Brain microvascular endothelial cell (primary cell): ENCODE data around the gene MAP3K3.

Experiments
- DNase-seq: peaks from one replicate; pipeline ENCODE4 v3.0.0-alpha.2; 2020
- H3K27ac ChIP-seq: fragments of 250-450 bp; sonication (Bioruptor Pico); 2 replicates; pipeline ENCODE4 v1.5.1; 2020; ENCODE audit warnings: mild to moderate bottlenecking, moderate library complexity
- H3K27me3 ChIP-seq: fragments of 250-450 bp; sonication (Bioruptor Pico); replicated peaks from 2 replicates; pipeline ENCODE4 v1.5.1; 2020; ENCODE audit warnings: mild to moderate bottlenecking
- H3K36me3 ChIP-seq: fragments of 250-450 bp; sonication (Bioruptor Pico); replicated peaks from 2 replicates; pipeline ENCODE4 v1.5.1; 2020; ENCODE audit warnings: mild to moderate bottlenecking
- H3K4me3 ChIP-seq: 2 replicates; pipeline ENCODE4 v1.5.1; 2011; ENCODE audit warnings: low read depth, mild to moderate bottlenecking, control low read depth, low read length, moderate library complexity
- in situ Hi-C: cut with HindIII; loops from 2 replicates; pipeline ENCODE4 v1.10.0; 2017; ENCODE audit warnings: low sequenced_read_pairs, low pct_ligation_motif_present
- TF ChIP-seq, protein P1 (sequence below): IDR thresholded peaks from 2 replicates; pipeline ENCODE4 v1.5.1; 2011; ENCODE audit warnings: low read depth, mild to moderate bottlenecking, moderate library complexity, low read length, control low read depth, inconsistent platforms; ENCODE audit errors: missing control alignments

MAP3K3 gene

GRCh38 chr17:63624531-63624880 is 2.3 kb downstream of the MAP3K3 start:
- H3K36me3 ChIP-seq: no peaks in the 10 kb centered on the region
- TF ChIP-seq, protein P1, sequence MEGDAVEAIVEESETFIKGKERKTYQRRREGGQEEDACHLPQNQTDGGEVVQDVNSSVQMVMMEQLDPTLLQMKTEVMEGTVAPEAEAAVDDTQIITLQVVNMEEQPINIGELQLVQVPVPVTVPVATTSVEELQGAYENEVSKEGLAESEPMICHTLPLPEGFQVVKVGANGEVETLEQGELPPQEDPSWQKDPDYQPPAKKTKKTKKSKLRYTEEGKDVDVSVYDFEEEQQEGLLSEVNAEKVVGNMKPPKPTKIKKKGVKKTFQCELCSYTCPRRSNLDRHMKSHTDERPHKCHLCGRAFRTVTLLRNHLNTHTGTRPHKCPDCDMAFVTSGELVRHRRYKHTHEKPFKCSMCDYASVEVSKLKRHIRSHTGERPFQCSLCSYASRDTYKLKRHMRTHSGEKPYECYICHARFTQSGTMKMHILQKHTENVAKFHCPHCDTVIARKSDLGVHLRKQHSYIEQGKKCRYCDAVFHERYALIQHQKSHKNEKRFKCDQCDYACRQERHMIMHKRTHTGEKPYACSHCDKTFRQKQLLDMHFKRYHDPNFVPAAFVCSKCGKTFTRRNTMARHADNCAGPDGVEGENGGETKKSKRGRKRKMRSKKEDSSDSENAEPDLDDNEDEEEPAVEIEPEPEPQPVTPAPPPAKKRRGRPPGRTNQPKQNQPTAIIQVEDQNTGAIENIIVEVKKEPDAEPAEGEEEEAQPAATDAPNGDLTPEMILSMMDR: no peak
- H3K27ac ChIP-seq: no peak overlapping the region
- in situ Hi-C loops: no loop called here
- H3K27me3 ChIP-seq: no peaks in the 10 kb centered on the region
- DNase-seq: no peak
- no peak overlapping the region for H3K4me3 ChIP-seq

DNA sequence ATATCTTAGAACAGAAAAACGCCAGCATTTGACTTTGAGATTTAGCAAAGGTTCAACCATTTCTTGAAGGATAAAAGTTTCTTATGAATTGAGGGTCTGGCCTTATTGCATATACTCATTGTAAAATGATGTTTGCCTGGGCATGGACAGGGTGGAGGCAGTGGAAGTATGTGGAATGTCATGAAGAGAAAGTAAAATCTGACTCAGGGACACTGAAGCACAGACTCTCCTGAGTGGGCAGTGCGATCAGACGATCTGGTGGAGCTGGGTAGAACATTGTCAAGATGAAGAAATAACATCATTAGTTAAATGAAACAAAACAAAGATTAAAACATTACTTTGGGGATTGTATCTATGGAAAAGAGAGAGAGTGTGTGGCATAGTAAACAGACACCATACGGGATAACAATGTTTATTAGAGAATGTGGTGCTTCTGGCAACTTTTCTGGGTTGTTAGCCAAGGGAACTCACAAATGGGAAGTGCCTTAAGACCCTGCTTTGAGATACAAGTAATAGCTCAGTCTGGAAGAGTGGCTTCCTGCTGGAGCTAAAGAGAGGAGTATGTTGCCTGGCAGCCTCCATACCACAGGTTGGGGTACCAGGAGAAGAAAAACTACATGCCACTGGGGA is 4.4 kb downstream of the MAP3K3 start:
- no peaks in the 10 kb centered on the region for H3K27me3 ChIP-seq
- no peak overlapping the region for H3K4me3 ChIP-seq
- H3K36me3 ChIP-seq: no peaks in the 10 kb centered on the region
- in situ Hi-C loops: no loop called here
- TF ChIP-seq, protein P1: no peak
- DNase-seq: no peak
- no peak overlapping the region for H3K27ac ChIP-seq

DNA sequence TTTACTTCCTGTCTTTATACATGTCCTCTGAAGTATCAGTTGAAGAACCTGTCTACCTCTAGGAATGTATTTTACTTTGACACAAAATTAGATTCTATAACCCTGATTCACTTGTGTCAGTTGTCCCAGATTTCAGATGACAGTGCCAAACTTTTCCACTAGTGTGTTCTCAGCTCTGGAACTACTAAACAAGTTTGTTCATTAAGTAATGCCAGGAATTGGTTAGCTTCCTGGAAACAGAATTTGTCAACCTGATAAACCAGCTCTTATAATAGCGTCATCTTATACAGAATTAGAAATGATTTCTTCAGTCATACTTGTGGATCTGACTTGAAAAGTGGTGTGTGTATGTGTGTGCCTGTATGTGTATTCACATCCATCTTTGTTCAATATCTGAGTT is 7.4 kb downstream of the MAP3K3 start:
- peaks cover 5% of the 10 kb centered on the region for H3K36me3 ChIP-seq
- H3K27me3 ChIP-seq: no peaks in the 10 kb centered on the region
- TF ChIP-seq, protein P1: no peak
- in situ Hi-C loops: no loop called here
- no peak overlapping the region for H3K4me3 ChIP-seq
- no peak overlapping the region for H3K27ac ChIP-seq
- DNase-seq: no peak

- no peaks in the 10 kb centered on the region for H3K27me3 ChIP-seq
- peaks cover 5% of the 10 kb centered on the region for H3K36me3 ChIP-seq
- no peak overlapping the region for H3K27ac ChIP-seq
- no peak overlapping the region for H3K4me3 ChIP-seq
- no peak for DNase-seq
- TF ChIP-seq, protein P1: no peak
- in situ Hi-C loops: no loop called here
These were observed 8.8 kb downstream of the MAP3K3 start for GRCh38 chr17:63631062-63631461.

- no peak for DNase-seq
- TF ChIP-seq, protein P1: no peak
- H3K4me3 ChIP-seq: no peak overlapping the region
- H3K27me3 ChIP-seq: no peaks in the 10 kb centered on the region
- no peak overlapping the region for H3K27ac ChIP-seq
- H3K36me3 ChIP-seq: peaks cover 10% of the 10 kb centered on the region
- in situ Hi-C loops: no loop called here
These were observed 9.4 kb downstream of the MAP3K3 start for GRCh38 chr17:63631626-63632025.

- peaks cover 13% of the 10 kb centered on the region for H3K36me3 ChIP-seq
- no peak overlapping the region for H3K4me3 ChIP-seq
These were observed 11.5 kb downstream of the MAP3K3 start for GRCh38 chr17:63633742-63634141.

More at GRCh38 chr17:63633742-63634141, 11.5 kb downstream of the MAP3K3 start:
- H3K27me3 ChIP-seq: no peaks in the 10 kb centered on the region
- in situ Hi-C loops: no loop called here
- TF ChIP-seq, protein P1: no peak
- DNase-seq: no peak
- H3K27ac ChIP-seq: no peak overlapping the region
